Non-pigmented ciliary epithelial cell (primary cell): ENCODE measurements around the gene C10orf67.
"Not testable (repeated sequence)": the region's sequence is repeated elsewhere in the genome, so short reads cannot be mapped to it uniquely, and the experiment has no call there.

ENCODE experiments used
- DNase-seq: peaks from one replicate; pipeline ENCODE4 v3.0.0-alpha.2; 2010; ENCODE audit warnings: low read depth

C10orf67 gene

GRCh38 chr10:23344241-23344841 is at the start of gene C10orf67:
TSS of gene C10orf67 (minus strand) at chr10:23344797. CDS start at chr10:23344774, 23 bp downstream.
- no peak for DNase-seq

GRCh38 chr10:23391821-23392220 is 47.2 kb upstream of the C10orf67 start:
- DNase-seq, result no peak

- DNase-seq, result no peak
Observed at GRCh38 chr10:23390809-23391208, 46.2 kb upstream of the C10orf67 start.

- not testable (repeated sequence) for DNase-seq
Observed at GRCh38 chr10:23390408-23390807, 45.8 kb upstream of the C10orf67 start.

GRCh38 chr10:23387516-23387915 is 42.9 kb upstream of the C10orf67 start:
- DNase-seq, result not testable (repeated sequence)

GRCh38 chr10:23386052-23386451 is 41.5 kb upstream of the C10orf67 start:
- DNase-seq, result no peak

- DNase-seq, result peak; percentile 17
Observed at GRCh38 chr10:23384364-23384763, 39.8 kb upstream of the C10orf67 start.

- DNase-seq, result no peak
Observed at GRCh38 chr10:23383637-23384036, 39.0 kb upstream of the C10orf67 start.

- DNase-seq, result no peak
Observed at GRCh38 chr10:23381298-23382040, 36.9 kb upstream of the C10orf67 start.

GRCh38 chr10:23379686-23380085 is 35.1 kb upstream of the C10orf67 start:
- no peak for DNase-seq

GRCh38 chr10:23376229-23376655 is 31.6 kb upstream of the C10orf67 start:
- no peak for DNase-seq

GRCh38 chr10:23375366-23375765 is 30.8 kb upstream of the C10orf67 start:
- no peak for DNase-seq

GRCh38 chr10:23373156-23373555 is 28.6 kb upstream of the C10orf67 start:
- DNase-seq, result no peak

GRCh38 chr10:23371073-23371472 is 26.5 kb upstream of the C10orf67 start:
- DNase-seq, result no peak

- DNase-seq, result no peak
Observed at GRCh38 chr10:23370106-23370505, 25.5 kb upstream of the C10orf67 start.

- DNase-seq, result no peak
Observed at GRCh38 chr10:23368816-23369640, 24.4 kb upstream of the C10orf67 start.

- DNase-seq, result no peak
Observed at GRCh38 chr10:23367896-23368595, 23.4 kb upstream of the C10orf67 start.

- not testable (repeated sequence) for DNase-seq
Observed at GRCh38 chr10:23365417-23366030, 20.9 kb upstream of the C10orf67 start.

- no peak for DNase-seq
Observed at GRCh38 chr10:23364378-23364777, 19.8 kb upstream of the C10orf67 start.

GRCh38 chr10:23363793-23364135 is 19.2 kb upstream of the C10orf67 start:
- no peak for DNase-seq

- no peak for DNase-seq
Observed at GRCh38 chr10:23362879-23363792, 18.5 kb upstream of the C10orf67 start.
